HepG2 (cell line): ENCODE measurements around the gene CELSR3. TPM values are rescaled to one million over a fixed set of nuclear protein-coding genes. Genes with fewer than 3 reads are reported as not detected.
A peak's percentile ranks its signal among the peaks of the same experiment; 100 is the strongest.

Experiments
- ATAC-seq: fragments of 200-7000 bp; cut with Tn5 transposase; 3 replicates; pipeline ENCODE4 v1.9.1; 2020; ENCODE audit warnings: mild to moderate bottlenecking, moderate library complexity
- BruUV-seq: library from RNA; stranded (reverse); fragments of 400-500 nt; replicated peaks from 2 replicates; lab custom pipeline; 2021; lab: Mats Ljungman, UMichigan
- CTCF ChIA-PET: fragments of 300-600 bp; formaldehyde crosslinking; extraction: SDS; loops from one replicate; lab custom pipeline; 2021; ENCODE audit warnings: low total read pairs, inconsistent platforms, low intra/inter-chr PET ratio; lab: Yijun Ruan, JAX
- POLR2A ChIA-PET: fragments of 350-600 bp; sonication (Branson Sonifier 250); formaldehyde crosslinking; loops from one replicate; lab custom pipeline; 2020; ENCODE audit warnings: antibody characterized with exemption, inconsistent platforms; lab: Yijun Ruan, JAX
- DNase-seq: peaks from one replicate; pipeline ENCODE4 v3.0.0-alpha.2; 2015; ENCODE audit warnings: low spot score
- FAIRE-seq: peaks from 3 replicates; lab custom pipeline; 2011; peaks lifted over from hg19 to GRCh38; lab: Jason Lieb, UNC
- H2AFZ ChIP-seq: one replicate; pipeline ENCODE4 v1.6.1; 2011; ENCODE audit warnings: low read length, inconsistent platforms
- H3K27ac ChIP-seq: fragments of 300-600 bp; 3 replicates; pipeline ENCODE4 v1.8.0; 2011; ENCODE audit warnings: mixed run types, mild to moderate bottlenecking, mixed read lengths, low read length, inconsistent platforms; ENCODE audit not compliant: insufficient read depth; ENCODE audit errors: extremely low read length
- H3K27me3 ChIP-seq, 2 experiments: fragments of 200-600 bp in 1 of 2; 2 replicates in 1 of 2; 3 replicates in 1 of 2; pipeline versions ENCODE4 v1.6.0 to v1.8.0; 2011; ENCODE audit warnings: low read length in 2 of 2, mild to moderate bottlenecking in 2 of 2, moderate library complexity in 2 of 2, inconsistent platforms in 1 of 2; ENCODE audit not compliant: insufficient read depth in 2 of 2, control insufficient read depth in 1 of 2
- H3K36me3 ChIP-seq, 2 experiments: fragments of 200-600 bp in 1 of 2; replicated peaks in 1 of 2; 2 replicates in 1 of 2; 3 replicates in 1 of 2; pipeline versions ENCODE4 v1.5.1 to v1.8.0; 2011; ENCODE audit warnings: low read length in 2 of 2, inconsistent platforms in 1 of 2; ENCODE audit not compliant: insufficient read depth in 2 of 2, control insufficient read depth in 1 of 2
- H3K4me1 ChIP-seq: 2 replicates; pipeline ENCODE4 v1.5.1; 2012; ENCODE audit warnings: low read length, inconsistent platforms; ENCODE audit not compliant: insufficient read depth
- H3K4me2 ChIP-seq: 2 replicates; pipeline ENCODE4 v1.6.0; 2011; ENCODE audit warnings: low read depth, low read length, inconsistent platforms
- H3K4me3 ChIP-seq, 3 experiments: fragments of 200-600 bp in 1 of 3; sonication (generic), shearing (Covaris generic) in 1 of 3; replicated peaks in 1 of 3; 2 replicates each; pipeline ENCODE4 v1.5.1; 2011 to 2016; ENCODE audit warnings: low read length in 3 of 3, inconsistent platforms in 2 of 3, low read depth in 2 of 3, mild to moderate bottlenecking in 2 of 3, control low read depth in 1 of 3, mixed read lengths in 1 of 3; ENCODE audit not compliant: insufficient read depth in 1 of 3
- H3K79me2 ChIP-seq: one replicate; pipeline ENCODE4 v1.6.1; 2011; ENCODE audit warnings: low read length, inconsistent platforms; ENCODE audit not compliant: insufficient read depth
- H3K9ac ChIP-seq: 2 replicates; pipeline ENCODE4 v1.6.0; 2011; ENCODE audit warnings: mild to moderate bottlenecking, low read depth, low read length, inconsistent platforms; ENCODE audit not compliant: insufficient read depth
- H3K9me3 ChIP-seq: 2 replicates; pipeline ENCODE4 v1.5.1; 2012; ENCODE audit warnings: mild to moderate bottlenecking, low read length
- H4K20me1 ChIP-seq: 2 replicates; pipeline ENCODE4 v1.6.0; 2011; ENCODE audit warnings: inconsistent platforms, mild to moderate bottlenecking, low read length, moderate library complexity; ENCODE audit not compliant: insufficient read depth
- ELF4 ChIP-seq: sonication (generic); formaldehyde crosslinking; IDR thresholded peaks from 2 replicates; pipeline ENCODE4 v1.5.0; 2020; ENCODE audit warnings: missing genetic modification reagents, mild to moderate bottlenecking, moderate library complexity, borderline replicate concordance
- MAF1 ChIP-seq: sonication (generic); formaldehyde crosslinking; IDR thresholded peaks from 2 replicates; pipeline ENCODE4 v1.5.0; 2020; ENCODE audit warnings: missing genetic modification reagents, borderline replicate concordance
- PCBP1 ChIP-seq: fragments of 200-400 bp; formaldehyde crosslinking; IDR thresholded peaks from 2 replicates; pipeline ENCODE4 v1.6.1; 2017; ENCODE audit warnings: mild to moderate bottlenecking, low read depth, low read length, borderline replicate concordance
- RBM22 ChIP-seq: fragments of 200-400 bp; formaldehyde crosslinking; optimal IDR thresholded peaks from 2 replicates; pipeline ENCODE3; 2017; ENCODE audit warnings: mild to moderate bottlenecking, low read length, moderate library complexity
- RELA ChIP-seq: sonication (generic); formaldehyde crosslinking; IDR thresholded peaks from 2 replicates; pipeline ENCODE4 v1.4.0; 2020; ENCODE audit warnings: missing genetic modification reagents
- SRSF4 ChIP-seq: fragments of 200-400 bp; formaldehyde crosslinking; IDR thresholded peaks from one replicate; pipeline ENCODE4 v1.6.1; 2018; ENCODE audit warnings: mild to moderate bottlenecking, low read depth, low read length, moderate library complexity; ENCODE audit not compliant: poor library complexity, severe bottlenecking
- ZNF501 ChIP-seq: sonication (generic); formaldehyde crosslinking; IDR thresholded peaks from 2 replicates; pipeline ENCODE4 v1.5.1; 2020; ENCODE audit warnings: mild to moderate bottlenecking, moderate library complexity, missing genetic modification reagents
- ZNF768 ChIP-seq: sonication (generic); formaldehyde crosslinking; IDR thresholded peaks from 2 replicates; pipeline ENCODE4 v1.4.0; 2020; ENCODE audit warnings: missing genetic modification reagents
- ZNF776 ChIP-seq: sonication (generic); formaldehyde crosslinking; IDR thresholded peaks from 2 replicates; pipeline ENCODE4 v1.4.0; 2020; ENCODE audit warnings: mild to moderate bottlenecking, missing genetic modification reagents
- WGBS: methylation state at CpG from one replicate; pipeline ENCODE4 v1.1.6; 2017; ENCODE audit warnings: low lambda C conversion rate; 5-methylcytosine and 5-hydroxymethylcytosine counted together
- in situ Hi-C: cut with HindIII; loops from 2 replicates; pipeline ENCODE4 v1.10.0; 2017; ENCODE audit warnings: low pct_unique_long_range_greater_than_20kb; ENCODE audit not compliant: extremely low pct_ligation_motif_present
- intact Hi-C: fragments of 100-400 bp; cut with micrococcal nuclease; formaldehyde crosslinking; loops from one replicate; pipeline ENCODE4 v1.10.0; 2022; ENCODE audit not compliant: unreplicated experiment
- polyA plus RNA-seq, 8 experiments: library from polyadenylated mRNA; depleted of rRNA in 3 of 8; stranded (reverse) in 7 of 8; unstranded in 1 of 8; fragments of >200 nt; fragmentation: Illumina TruSeq in 4 of 8; extraction: Trizol in 4 of 8; gene quantifications; 2 replicates each; pipeline versions ENCODE4 v1.2.1 to v1.2.3, GENCODE V29; 2011 to 2016; ENCODE audit warnings: low read depth in 4 of 8, missing spikeins in 1 of 8, mixed read lengths in 1 of 8; ENCODE audit not compliant: insufficient read depth in 1 of 8
- total RNA-seq, 5 experiments: library from RNA; depleted of rRNA; stranded (reverse); fragments of >200 nt; fragmentation: Illumina TruSeq; extraction: Trizol; gene quantifications; 2 replicates each; pipeline ENCODE4 v1.2.3, GENCODE V29; 2016; ENCODE audit warnings: low read depth in 1 of 5
- TF ChIP-seq, protein P1 (sequence below): IDR thresholded peaks from 2 replicates; pipeline ENCODE4 v1.6.1; 2016; ENCODE audit warnings: control low read depth
- TF ChIP-seq, protein P2 (sequence below): fragments of 450-650 bp; IDR thresholded peaks from 2 replicates; pipeline ENCODE4 v1.6.1; 2016

Gene CELSR3
- total and polyA plus RNA-seq, 2 of the 13 experiments (the other 11 are each of a cell fraction or from before 2014, with no cell fraction given) = 5.4 to 6.7 TPM

DNA sequence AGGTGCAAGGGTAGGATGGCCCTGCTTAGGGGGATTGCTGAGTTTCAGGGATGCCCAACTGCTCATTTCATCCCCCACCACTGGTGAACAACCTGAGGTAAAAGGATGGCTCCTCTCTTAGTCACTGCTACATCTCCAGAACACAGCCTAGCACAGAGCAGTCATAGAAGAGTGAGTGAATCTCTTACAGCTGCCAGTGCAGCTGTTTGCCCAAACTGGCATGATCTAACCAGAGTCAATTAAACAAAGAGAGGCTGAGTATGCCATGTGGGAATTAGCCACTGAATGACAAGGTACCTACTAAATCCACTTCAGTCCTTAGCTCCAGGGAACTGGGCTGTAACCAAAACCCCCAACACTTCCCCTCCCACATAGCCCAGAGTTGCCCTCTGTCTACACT is 29.9 kb upstream of the CELSR3 start:
- DNase-seq (no peak), ATAC-seq (no peak), FAIRE-seq (no peak)
- Histone ChIP-seq H3K9ac (no peak overlapping the region), H3K27ac (no peak overlapping the region), H3K27me3 (no peaks in the 10 kb centered on the region), H3K79me2 (peaks cover 15% of the 10 kb centered on the region), H3K4me1 (peaks cover 12% of the 10 kb centered on the region), H4K20me1 (peaks cover 26% of the 10 kb centered on the region), H3K4me3 (no peak overlapping the region), H3K36me3 (peaks cover 35 to 78% of the 10 kb centered on the region in 2 experiments), H3K4me2 (no peak overlapping the region), H3K9me3 (no peaks in the 10 kb centered on the region), H2AFZ (no peak overlapping the region)
- TF ChIP-seq MAF1 (CRISPR knock-in tag) = no peak
- TF ChIP-seq RELA (CRISPR knock-in tag) = no peak
- TF ChIP-seq ZNF501 (CRISPR knock-in tag) = no peak
- BruUV-seq = no TSS peak
- intact Hi-C loops (no loop called here), in situ Hi-C loops (no loop called here)
- ChIA-PET POLR2A (no interaction called here), CTCF (no interaction called here)

DNA sequence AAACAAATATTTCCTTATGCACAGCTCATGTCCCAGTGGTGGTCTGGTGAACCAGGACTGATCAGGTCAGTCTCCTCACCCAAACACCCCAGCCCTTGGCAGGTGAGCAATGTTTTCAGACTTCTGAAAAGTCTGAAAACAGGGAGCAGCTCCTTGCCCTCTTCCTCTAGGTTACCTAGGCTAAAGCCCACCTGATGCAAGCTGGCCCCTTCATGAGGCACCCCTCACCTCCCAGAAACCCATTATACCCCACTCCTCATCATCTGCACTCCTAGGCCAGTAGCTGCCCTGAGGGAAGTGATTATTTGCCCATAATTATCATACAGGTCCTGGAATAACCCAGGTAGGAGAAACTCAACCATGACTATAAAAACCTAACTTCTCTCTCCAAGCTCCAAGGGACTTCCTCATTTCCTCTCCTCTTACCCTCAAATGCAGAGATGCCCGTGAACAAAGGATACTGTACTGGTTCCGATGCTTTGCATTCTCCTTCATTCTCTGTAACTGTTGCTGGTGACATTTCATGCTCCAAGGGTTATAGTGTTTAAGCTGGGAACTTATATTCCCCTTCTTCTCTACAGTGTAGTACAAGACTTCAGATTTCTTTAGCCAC is 28.3 kb upstream of the CELSR3 start:
- H3K4me1 ChIP-seq = peaks cover 8% of the 10 kb centered on the region
- 96% methylated on average over 2 of the region's 2 CpGs for WGBS
- TF ChIP-seq, protein P1, sequence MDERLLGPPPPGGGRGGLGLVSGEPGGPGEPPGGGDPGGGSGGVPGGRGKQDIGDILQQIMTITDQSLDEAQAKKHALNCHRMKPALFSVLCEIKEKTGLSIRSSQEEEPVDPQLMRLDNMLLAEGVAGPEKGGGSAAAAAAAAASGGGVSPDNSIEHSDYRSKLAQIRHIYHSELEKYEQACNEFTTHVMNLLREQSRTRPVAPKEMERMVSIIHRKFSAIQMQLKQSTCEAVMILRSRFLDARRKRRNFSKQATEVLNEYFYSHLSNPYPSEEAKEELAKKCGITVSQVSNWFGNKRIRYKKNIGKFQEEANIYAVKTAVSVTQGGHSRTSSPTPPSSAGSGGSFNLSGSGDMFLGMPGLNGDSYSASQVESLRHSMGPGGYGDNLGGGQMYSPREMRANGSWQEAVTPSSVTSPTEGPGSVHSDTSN (CRISPR knock-in tag) = no peak
- TF ChIP-seq ZNF768 (CRISPR knock-in tag) = no peak
- TF ChIP-seq RBM22 = peak; percentile 22
- TF ChIP-seq, protein P2, sequence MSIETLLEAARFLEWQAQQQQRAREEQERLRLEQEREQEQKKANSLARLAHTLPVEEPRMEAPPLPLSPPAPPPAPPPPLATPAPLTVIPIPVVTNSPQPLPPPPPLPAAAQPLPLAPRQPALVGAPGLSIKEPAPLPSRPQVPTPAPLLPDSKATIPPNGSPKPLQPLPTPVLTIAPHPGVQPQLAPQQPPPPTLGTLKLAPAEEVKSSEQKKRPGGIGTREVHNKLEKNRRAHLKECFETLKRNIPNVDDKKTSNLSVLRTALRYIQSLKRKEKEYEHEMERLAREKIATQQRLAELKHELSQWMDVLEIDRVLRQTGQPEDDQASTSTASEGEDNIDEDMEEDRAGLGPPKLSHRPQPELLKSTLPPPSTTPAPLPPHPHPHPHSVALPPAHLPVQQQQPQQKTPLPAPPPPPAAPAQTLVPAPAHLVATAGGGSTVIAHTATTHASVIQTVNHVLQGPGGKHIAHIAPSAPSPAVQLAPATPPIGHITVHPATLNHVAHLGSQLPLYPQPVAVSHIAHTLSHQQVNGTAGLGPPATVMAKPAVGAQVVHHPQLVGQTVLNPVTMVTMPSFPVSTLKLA = no peak
- TF ChIP-seq ZNF776 (CRISPR knock-in tag) = no peak
- no peak for TF ChIP-seq PCBP1
- no peak for TF ChIP-seq SRSF4
- TF ChIP-seq ELF4 = no peak
- in situ Hi-C loops (no loop called here), intact Hi-C loops (no loop called here)
- no peak for ATAC-seq
- no peak for FAIRE-seq
- no peak overlapping the region for H2AFZ ChIP-seq
- H3K27me3 ChIP-seq = no peaks in the 10 kb centered on the region; a peak in 1 of 5 replicates
- H3K27ac ChIP-seq = no peak overlapping the region
- H3K4me3 ChIP-seq = no peak overlapping the region
- no peaks in the 10 kb centered on the region for H3K9me3 ChIP-seq
- H3K4me2 ChIP-seq = no peak overlapping the region
- CTCF ChIA-PET = no interaction called here
- peaks cover 5% of the 10 kb centered on the region for H3K79me2 ChIP-seq
- no peak overlapping the region for H3K9ac ChIP-seq
- POLR2A ChIA-PET = no interaction called here
- no TSS peak for BruUV-seq
- H3K36me3 ChIP-seq = peaks cover 35 to 76% of the 10 kb centered on the region in 2 experiments
- DNase-seq = no peak
- H4K20me1 ChIP-seq = peaks cover 12% of the 10 kb centered on the region; the same call in 1 of the 2 replicates
